NCI-H510A treated with DMSO at 0.1 percent for 48 hours (cell line): ENCODE measurements around the gene GNAS-AS1.

Source experiments
- DNase-seq: peaks from one replicate; lab custom pipeline; 2025; lab: John Stamatoyannopoulos, UW

The GNAS-AS1 gene

GRCh38 chr20:58778760-58779159 is 71.9 kb downstream of the GNAS-AS1 start:
- no peak for DNase-seq

- DNase-seq: no peak
Measured at GRCh38 chr20:58777657-58778056, 73.0 kb downstream of the GNAS-AS1 start.

GRCh38 chr20:58776109-58776508 is 74.6 kb downstream of the GNAS-AS1 start:
- DNase-seq: no peak

- DNase-seq: no peak
Measured at GRCh38 chr20:58775371-58775770, 75.3 kb downstream of the GNAS-AS1 start.

GRCh38 chr20:58774667-58775263 is 75.9 kb downstream of the GNAS-AS1 start:
- no peak for DNase-seq

GRCh38 chr20:58774214-58774613 is 76.5 kb downstream of the GNAS-AS1 start:
- DNase-seq: no peak

GRCh38 chr20:58772786-58773185 is 77.9 kb downstream of the GNAS-AS1 start:
- no peak for DNase-seq
